HEK293 (cell line): Measurements from ENCODE around the gene ZNF438.

Source experiments
- CTCF ChIP-seq: fragments of 450-650 bp; formaldehyde crosslinking; IDR thresholded peaks from 2 replicates; pipeline ENCODE4 v1.5.1; 2016; ENCODE audit warnings: missing biosample characterization, missing genetic modification characterization
- MEIS1 ChIP-seq: sonication (generic); formaldehyde crosslinking; IDR thresholded peaks from 2 replicates; pipeline ENCODE4 v1.8.1; 2022; ENCODE audit warnings: missing genetic modification reagents, mild to moderate bottlenecking, borderline replicate concordance
- ZNF510 ChIP-seq: fragments of 450-650 bp; formaldehyde crosslinking; IDR thresholded peaks from 2 replicates; pipeline ENCODE4 v1.5.1; 2018; ENCODE audit warnings: mild to moderate bottlenecking, missing genetic modification characterization, missing biosample characterization; ENCODE audit not compliant: insufficient replicate concordance
- ZNF658 ChIP-seq: fragments of 450-650 bp; formaldehyde crosslinking; IDR thresholded peaks from 2 replicates; pipeline ENCODE4; 2016; ENCODE audit warnings: missing biosample characterization, missing genetic modification characterization

- TF ChIP-seq MEIS1 (CRISPR knock-in tag) (no peak), ZNF658 (tag by site-specific recombination) (no peak), CTCF (tag by site-specific recombination) (no peak), ZNF510 (tag by site-specific recombination) (no peak)
These were observed 197.0 kb downstream of the ZNF438 start for GRCh38 chr10:30834651-30835050.
